GM19397 (cell line): ENCODE results near the gene MSRB1.
A peak's percentile ranks its signal among the peaks of the same experiment; 100 is the strongest.
"Not testable (repeated sequence)": the region's sequence is repeated elsewhere in the genome, so short reads cannot be mapped to it uniquely, and the experiment has no call there.

Experiments
- ATAC-seq: cut with Tn5 transposase; IDR thresholded peaks from one replicate; pipeline ENCODE4 v1.9.1; 2021; ENCODE audit warnings: mild to moderate bottlenecking, moderate library complexity; ENCODE audit not compliant: unreplicated experiment

The MSRB1 gene

DNA sequence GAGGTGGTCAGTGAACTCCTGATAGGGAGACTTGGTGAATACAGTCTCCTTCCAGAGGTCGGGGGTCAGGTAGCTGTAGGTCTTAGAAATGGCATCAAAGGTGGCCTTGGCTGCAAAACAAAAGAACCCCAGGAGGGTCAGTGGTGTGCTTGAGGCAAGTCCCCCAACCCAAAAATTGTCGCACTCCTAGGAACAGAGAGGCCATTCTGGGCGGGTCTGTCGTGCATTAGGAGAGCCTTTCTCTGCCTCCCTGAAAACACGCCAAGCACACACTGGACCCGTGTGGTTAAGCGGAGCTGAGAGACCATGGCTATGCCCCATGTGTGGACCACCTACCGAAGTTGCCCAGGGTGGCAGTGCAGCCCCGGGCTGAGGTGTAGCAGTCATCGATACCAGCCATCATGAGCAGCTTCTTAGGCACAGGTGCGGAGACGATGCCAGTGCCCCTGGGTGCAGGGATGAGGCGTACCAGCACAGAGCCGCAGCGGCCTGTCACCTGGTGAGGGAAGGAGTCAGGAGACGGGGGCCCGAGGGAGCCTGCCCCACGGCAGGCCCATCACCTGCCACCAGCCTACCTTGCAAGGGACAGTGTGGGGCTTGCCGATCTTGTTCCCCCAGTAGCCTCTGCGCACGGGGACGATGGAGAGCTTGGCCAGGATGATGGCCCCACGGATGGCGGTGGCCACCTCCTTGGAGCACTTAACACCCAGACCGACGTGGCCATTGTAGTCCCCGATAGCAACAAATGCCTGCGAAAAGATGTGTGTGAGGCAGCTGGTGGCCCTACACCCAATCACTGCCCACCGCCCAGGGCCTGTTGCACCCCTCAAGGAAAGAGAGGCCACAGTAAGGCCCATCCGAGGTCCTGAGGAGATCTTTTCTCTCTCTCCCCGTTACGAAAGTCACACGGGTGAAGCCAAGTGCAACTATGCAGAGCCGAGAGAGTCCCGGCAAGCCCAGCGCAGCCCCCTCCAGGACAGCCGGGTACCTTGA, 19.5 kb upstream of the MSRB1 start:
- not testable (repeated sequence) for ATAC-seq

DNA sequence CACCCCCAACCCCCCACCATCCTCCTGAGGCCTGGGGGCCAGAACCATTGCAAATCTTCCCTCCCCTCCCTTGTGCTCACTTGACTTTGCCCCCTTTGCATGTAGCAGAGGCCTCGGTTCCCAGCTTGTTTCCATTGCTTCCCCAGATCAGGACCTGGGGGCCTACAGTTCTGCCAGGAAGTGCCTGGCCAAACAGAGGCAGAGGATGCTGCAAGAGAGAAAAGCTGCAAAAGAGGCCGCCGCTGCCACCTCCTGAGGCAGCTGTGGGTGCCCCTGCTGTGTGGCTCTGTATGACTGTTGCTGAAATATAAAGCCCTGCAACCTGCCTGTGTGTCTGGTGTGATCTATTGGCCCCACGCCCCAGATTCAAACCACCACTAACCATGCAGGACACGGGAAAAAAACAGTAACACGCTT, 18.7 kb upstream of the MSRB1 start:
- no peak for ATAC-seq

DNA sequence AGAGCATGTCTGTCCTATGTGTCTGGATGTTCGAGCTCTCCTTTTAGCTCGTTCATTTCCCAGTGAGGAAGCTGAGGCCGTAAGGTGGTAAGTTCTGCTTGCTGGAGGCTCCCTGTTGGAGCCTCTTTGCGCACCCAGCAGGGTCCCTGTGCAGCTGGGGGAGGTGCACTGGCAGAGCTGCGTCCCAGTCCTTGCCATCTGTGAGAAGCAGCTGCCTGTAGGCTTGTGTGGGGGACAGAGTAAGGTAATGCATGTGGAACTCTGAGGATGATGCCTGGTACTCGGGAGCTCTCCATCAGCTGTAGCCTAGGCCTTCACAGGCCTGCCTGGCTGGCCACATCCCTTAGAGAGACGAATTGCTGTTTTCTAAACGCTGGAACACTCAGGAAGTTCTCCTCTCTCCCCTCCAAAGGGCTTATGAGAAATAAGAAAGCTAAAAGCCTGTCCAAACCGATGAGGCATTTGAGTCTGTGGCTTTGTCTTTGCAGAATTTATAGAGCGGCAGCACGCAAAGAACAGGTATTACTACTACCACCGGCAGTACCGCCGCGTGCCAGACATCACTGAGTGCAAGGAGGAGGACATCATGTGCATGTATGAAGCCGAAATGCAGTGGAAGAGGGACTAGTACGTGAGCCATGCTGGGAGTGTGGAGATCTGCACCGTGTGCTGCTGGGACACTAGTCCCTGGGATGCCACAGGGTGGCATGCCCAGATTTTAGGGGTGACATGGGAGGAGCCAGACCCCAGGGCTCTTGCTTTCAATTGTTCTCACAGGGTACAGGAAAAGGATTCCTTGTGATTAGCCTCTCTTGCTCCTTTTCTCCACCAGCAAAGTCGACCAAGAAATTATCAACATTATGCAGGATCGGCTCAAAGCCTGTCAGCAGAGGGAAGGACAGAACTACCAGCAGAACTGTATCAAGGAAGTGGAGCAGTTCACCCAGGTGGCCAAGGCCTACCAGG, 17.9 kb upstream of the MSRB1 start:
- ATAC-seq = no peak

DNA sequence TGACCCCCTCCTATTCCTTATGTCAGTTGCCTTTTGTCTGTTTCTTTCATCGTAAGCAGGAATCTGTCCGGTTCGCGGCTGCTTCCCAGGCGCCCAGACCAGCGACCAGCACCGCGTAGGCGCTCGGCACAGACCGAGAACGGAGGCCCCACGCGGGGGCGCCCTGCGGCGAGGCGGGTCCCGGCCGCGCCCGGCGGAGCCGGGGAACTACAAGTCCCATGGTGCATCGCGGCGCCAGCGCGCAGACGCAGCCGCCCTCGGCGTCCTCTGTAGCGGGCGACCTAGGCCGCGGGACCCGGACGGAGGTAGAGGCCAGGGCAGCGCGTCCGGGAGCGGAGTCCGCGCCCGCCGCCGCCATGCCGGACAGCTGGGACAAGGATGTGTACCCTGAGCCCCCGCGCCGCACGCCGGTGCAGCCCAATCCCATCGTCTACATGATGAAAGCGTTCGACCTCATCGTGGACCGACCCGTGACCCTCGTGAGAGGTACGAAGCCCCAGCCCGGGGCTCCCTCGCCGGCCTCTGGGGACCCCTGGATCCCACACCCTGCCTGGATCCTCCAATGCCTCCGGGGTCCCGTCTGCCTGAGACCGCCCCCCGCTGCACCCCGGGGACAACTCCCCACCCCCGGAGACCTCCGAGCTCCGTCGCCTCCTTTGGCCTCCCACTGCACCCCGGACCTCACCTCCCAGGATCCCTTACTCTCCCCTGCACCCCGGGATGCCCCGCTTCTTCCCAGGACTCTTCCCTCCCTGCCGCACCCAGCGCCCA, 16.5 kb upstream of the MSRB1 start, which contains the start of gene NDUFB10:
TSS of gene NDUFB10 (plus strand) at position 270 of the 771 bp plus-strand sequence. CDS start at position 357, 87 bp downstream.
- peak; percentile 82 for ATAC-seq

DNA sequence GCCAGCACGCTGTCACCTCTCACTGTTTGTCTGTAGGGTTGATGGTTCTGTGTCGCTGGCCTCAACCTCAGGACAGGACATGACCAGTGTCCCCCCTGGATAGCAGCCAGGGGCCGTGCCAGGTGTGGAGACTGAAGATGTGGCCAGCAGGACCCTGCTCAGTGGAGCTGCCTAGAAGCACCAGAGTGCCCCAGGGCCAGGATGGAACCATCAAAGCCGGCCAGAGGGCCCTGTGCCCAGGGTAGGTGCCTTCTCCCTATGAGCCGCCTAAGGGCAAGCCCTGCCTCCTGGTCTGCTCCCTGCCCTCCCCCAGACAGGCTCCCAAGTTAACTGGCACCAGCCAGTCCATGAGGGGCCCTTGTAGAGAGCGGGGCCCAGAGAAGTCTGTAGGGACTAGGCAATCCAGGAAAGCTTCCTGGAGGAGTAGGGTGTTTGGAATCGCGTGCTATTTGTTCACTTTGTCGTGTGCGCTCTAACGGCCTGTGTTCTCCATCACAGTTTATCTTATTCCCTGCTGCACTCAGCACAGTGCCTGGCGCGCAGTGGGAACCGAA, 15.8 kb upstream of the MSRB1 start:
- no peak for ATAC-seq

DNA sequence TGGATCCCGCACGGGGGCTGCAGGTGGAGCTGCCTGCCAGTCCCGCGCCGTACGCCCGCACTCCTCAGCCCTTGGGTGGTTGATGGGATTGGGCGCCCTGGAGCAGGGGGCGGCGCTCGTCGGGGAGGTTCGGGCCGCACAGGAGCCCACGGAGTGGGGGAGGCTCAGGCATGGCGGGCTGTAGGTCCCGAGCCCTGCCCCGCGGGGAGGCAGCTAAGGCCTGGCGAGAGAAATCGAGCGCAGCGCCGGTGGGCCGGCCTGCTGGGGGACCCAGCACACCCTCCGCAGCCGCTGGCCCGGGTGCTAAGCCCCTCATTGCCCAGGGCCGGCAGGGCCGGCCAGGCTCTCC, 15.1 kb upstream of the MSRB1 start:
- not testable (repeated sequence) for ATAC-seq

DNA sequence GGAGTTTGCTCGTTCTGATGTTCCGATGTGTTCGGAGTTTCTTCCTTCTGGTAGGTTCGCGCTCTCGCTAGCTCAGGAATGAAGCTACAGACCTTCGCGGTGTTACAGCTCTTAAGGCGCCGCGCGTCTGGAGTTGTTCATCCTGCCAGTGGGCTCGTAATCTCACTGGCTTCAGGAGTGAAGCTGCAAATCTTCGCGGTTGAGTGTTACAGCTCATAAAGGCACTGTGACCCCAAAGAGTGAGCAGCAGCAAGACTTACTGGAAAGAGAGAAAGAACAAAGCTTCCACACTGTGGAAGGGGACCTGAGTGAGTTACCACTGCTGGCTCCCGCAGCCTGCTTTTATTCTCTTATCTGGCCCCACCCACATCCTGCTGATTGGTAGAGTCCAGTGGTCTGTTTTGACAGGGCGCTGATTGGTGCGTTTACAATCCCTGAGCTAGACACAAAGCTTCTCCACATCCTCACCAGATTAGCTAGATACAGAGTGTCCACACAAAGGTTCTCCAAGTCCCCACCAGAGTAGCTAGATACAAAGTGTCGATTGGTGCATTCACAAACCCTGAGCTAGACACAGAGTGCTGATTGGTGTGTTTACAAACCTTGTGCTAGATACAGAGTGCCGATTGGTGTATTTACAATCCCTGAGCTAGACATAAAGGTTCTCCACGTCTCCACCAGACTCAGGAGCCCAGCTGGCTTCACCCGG, 14.6 kb upstream of the MSRB1 start:
- not testable (repeated sequence) for ATAC-seq

DNA sequence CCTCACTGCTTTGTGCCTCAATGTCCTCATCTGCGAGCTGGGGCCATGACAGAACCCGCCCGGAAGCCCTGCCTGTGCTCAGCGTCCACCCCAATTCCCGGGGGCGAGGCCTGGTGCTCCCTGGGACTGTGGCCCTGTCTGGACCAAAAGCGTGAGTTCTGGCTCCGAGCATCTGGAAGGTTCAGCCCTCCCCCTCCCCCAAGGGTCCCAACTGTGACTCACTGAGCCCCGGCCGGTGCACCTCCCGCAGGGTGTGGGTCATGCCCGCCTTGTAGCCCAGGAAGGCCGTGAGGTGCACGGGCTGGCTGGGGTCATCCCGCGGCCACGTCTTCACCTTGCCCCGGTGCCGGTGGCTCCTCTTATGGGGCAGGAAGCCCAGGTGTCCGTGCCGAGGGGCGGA, 10.7 kb upstream of the MSRB1 start:
- no peak for ATAC-seq

DNA sequence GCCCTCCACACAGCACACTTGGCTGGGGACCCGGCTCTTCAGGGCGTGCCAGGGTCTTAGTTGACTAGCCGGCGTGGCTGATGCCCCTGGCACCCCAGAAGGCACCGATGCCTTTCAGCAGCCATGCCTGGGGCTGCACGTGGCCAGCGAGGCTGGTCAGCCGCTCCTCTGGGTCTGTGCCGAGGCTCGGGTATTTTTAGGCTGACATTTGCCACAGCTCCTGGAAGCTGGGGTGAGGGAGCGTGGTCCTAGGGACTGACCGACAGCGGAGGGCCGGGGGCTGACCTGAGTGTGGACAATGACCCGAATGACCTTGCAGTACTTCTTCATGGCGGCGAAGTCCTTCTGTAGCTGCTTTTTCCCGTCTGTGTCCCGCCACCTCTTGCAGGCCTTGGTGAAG, 7.6 kb upstream of the MSRB1 start:
- ATAC-seq = no peak

DNA sequence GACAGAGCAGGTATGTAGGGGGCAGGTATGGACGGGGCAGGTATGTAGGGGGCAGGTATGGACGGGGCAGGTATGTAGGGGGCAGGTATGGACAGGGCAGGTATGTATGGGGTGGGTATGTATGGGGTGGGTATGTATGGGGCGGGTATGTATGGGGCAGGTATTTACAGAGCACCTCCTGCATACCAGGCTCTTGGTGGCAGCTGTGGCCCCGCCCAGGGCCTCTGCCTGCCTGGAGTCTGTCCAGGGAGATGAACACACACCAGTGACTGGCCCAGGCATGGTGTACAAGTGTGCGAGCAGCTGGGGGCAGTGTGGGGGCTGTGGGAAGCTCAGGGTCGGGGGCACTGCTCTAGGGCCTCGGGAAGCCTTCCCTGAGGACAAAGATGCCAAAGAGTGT, 7.0 kb upstream of the MSRB1 start:
- no peak for ATAC-seq

DNA sequence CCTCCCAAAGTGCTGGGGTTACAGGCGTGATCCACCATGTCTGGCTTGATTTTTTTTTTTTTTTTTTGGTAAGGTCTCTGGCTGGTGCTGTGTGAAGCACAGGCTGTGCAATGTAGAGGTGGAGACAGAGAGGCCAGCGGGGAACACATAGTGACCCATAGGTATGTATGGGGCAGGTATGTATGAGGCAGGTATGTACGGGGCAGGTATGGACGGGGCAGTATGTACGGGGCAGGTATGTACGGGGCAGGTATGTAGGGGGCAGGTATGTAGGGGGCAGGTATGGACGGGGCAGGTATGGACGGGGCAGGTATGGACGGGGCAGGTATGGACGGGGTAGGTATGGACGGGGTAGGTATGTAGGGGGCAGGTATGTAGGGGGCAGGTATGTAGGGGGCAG, 6.5 kb upstream of the MSRB1 start:
- ATAC-seq = no peak

DNA sequence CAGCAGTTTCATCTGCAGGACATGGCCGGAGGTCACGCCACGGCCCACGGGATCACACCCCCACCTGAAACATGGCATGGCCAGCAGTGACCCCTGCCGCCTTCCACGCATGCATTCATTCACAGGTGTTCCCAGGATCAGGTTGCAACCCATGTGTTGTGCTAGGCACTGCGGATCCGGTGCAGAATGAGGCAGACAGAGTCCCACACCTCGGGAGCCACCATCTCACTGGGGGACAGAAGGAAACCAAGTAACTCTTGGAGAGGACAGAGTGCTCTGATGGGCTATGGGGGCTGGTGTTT, 4.3 kb upstream of the MSRB1 start:
- no peak for ATAC-seq

DNA sequence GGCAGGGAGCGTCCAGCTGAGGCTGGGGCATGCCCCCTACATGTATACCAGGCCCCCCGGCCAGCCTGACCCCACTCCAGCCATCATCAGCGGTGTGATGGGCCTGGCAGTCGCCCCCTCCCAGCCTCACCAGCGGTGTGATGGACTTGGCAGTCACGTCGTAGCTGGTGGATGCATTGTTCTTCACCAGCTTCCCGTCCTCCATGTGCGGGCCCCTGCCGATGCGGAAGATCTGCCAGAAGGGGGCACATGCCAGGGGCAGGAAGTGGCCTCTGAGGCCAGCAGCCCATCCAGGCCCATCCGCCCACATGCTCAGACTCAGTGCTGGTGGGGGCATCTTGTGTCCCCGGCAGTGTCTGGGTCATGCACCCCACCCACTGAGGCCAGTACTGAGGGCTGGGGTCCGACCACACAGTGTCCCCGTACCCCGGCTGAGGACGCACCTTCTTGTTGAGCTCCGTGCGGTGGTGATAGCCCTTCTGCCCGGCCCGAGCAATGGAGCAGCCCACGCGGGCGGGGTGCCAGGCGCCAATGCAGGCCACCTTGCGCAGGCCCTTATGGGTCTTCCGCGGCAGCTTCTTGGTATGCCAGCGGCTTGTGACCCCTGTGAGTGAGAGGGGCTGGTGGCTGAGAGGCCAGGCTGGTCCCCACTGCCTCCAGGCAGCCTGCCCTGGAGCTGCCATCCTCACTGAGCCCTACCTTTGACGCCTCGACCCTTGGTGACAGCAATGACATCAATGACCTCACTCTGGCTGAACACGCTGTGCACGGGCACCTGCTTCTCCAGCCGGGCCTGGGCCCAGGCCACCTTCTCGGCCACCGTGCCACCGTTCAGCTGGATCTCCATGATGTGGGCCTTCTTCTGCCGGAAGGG, 3.7 kb upstream of the MSRB1 start:
- ATAC-seq = no peak

DNA sequence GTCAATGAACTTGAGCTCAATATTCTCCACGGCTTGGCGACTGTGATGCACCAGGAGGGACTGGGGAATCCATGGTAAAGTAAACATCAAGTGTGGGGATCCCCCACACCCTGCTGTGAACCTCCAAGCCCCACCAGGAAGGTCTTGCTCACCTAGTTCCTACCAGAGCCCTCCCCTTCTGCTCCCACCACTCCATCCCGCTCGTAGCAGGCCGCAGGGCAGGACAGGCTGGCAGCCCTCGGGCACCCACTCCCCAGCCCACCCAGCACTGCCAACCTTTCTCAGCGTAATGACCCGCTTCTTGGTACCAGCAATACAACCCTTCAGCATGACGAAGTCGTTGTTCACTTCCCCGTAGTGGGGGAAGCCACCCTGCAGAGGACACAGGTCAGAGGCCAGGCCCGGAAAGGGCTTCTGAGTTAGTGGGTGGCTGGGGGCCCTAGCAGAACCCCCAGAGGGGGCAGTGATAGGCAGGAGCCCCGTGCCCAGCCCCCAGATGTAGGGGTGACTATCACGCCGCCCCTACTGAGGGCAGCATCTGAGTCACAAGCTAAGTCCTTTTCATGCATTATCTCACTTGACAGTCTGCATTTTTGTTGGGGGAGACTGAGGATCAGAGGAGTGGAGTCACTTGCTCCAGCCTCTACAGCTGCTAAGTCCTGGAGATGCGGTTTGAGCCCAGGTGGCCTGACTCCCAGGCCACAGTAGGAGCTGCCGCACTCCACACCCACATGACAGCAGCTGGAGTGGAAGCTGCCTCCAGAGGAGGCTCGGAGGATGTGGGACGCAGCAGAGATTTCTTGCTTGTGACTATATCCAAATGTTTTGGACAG, 2.8 kb upstream of the MSRB1 start:
- ATAC-seq = no peak

DNA sequence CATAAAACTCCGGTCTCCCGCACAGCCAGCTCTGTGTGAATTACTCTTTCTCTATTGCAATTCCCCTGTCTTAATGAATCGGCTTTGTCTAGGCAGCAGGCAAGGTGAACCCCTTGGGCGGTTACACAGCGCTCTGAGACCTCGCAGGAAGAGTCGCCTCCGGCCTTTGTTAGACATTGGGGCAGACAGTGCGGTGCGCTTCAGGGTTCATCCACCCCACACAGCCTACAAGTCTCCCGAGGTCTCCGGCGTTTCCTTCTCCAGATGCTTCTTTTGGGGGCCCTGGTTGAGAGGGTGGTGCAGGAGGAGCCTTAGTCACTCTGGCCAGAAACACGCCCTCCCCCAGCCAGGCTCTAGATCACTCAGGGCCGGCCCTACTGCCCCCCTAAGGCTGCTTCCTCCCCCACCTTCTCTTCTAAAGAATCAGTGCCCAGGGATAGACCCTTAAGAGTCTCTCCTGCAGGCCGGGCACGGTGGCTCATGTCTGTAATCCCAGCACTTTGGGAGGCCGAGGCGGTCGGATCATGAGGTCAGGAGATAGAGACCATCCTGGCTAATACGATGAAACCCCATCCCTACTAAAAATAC, 1.7 kb upstream of the MSRB1 start:
- no peak for ATAC-seq

DNA sequence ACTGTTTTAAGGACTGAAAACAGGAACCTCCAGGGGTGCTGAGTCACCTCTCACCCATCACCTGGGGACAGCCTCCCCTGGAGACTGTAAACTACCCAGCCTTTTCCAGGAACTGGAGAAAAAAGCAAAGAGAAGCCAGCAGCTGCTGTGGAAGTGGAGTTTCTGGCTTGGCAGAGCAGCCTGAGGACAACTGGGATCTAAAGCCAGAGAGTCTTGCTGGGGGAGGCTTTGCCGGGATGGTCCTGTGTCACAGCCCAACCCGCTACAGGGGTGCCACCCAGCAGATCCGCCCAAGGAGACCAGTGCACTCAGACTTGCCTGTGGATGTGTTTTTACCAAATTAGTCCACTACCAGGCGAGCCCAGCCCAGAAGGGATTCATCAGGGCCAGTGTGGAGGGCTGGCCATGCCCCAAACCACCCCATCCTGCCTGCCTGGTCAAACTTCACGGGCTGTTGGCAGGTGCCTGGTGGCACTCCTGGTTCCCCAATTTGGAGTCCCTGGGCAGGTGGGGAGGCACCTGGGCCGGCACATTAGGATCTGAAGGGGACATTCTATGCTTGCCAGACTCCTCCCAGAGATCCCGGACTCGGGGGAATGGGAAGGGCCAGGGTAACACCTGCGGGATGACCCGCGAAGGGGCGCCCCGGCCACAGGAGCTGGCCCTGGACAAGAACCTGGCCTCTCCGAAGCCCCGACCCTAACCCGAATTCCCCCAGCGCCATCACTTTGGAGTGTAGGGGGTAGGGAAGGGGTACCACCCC, 771 bp downstream of the MSRB1 start:
- ATAC-seq = no peak
